ENCODE results near the gene CORO7. TPM values are rescaled to one million over a fixed set of nuclear protein-coding genes. Genes with fewer than 3 reads are reported as not detected.
A peak's percentile ranks its signal among the peaks of the same experiment; 100 is the strongest.

CORO7 gene
- total and polyA plus RNA-seq, 7 donors = 10.0 to 43.4 (median 17.1) TPM

DNA sequence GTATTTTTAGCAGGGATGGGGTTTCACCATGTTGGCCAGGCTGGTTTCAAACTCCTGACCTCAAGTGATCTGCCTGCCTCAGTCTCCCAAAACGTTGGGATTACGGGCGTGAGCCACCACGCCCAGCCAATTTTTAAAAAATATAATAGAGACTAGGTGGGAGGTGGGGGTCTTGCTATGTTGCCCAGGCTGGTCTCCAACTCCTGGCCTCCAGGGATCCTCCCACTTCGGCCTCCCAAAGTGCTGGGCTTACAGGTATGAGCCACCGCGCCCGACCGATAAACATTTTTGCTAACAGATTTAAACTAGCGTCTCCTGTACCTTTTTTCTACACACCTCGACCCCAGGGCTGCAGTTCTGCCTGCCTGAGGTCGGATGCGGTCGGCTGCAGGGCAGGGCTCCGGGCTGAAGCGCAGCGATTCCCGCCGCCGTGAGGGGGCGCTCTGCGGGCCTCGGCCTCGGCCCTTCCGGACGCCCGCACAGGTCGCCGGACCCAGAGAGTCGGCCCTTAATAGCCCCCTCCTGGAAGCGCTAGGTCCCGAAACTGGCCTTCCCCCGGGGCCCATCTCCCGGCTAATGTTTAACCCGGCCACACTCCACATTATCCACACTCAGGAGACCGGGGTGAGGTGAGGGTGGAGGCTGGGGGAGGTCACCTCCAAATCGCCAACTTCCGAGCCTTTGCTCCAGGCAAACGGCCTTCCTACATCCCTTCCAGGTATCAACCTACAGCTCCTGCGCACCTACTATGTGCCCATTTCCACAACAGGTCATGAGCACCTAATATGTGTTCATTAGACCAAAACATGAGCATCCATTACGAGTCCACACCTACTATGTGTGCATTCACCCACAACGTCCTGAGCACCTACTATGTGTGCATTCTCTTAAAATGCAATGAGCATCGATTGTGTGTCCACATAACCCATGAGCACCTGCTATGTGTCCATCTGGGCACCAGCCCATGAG is 102.5 kb downstream of the CORO7 start:
- no peaks in the 10 kb centered on the region for H3K9me3 ChIP-seq
- H3K27me3 ChIP-seq = no peaks in the 10 kb centered on the region
- intact Hi-C loops (cut with DNase I) = no loop called here
- WGBS, 2 donors = 7 to 13% methylated on average over 43 of the region's 43 CpGs
- H3K4me3 ChIP-seq = no peak overlapping the region
- H3K36me3 ChIP-seq = no peaks in the 10 kb centered on the region
- TF ChIP-seq, protein P1, sequence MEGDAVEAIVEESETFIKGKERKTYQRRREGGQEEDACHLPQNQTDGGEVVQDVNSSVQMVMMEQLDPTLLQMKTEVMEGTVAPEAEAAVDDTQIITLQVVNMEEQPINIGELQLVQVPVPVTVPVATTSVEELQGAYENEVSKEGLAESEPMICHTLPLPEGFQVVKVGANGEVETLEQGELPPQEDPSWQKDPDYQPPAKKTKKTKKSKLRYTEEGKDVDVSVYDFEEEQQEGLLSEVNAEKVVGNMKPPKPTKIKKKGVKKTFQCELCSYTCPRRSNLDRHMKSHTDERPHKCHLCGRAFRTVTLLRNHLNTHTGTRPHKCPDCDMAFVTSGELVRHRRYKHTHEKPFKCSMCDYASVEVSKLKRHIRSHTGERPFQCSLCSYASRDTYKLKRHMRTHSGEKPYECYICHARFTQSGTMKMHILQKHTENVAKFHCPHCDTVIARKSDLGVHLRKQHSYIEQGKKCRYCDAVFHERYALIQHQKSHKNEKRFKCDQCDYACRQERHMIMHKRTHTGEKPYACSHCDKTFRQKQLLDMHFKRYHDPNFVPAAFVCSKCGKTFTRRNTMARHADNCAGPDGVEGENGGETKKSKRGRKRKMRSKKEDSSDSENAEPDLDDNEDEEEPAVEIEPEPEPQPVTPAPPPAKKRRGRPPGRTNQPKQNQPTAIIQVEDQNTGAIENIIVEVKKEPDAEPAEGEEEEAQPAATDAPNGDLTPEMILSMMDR (IDR thresholded peaks at IDR 0.05) = peak in 3 of 4 experiments; percentile 29 to 56 (median 33)
- TF ChIP-seq POLR2A (IDR thresholded peaks at IDR 0.05) (no peak), POLR2AphosphoS5 (IDR thresholded peaks at IDR 0.05) (no peak), EP300 (IDR thresholded peaks at IDR 0.05) (no peak)
- DNase-seq = no peak
- peaks cover 0 to 55% (median 46%) of the 10 kb centered on the region in 4 donors for H3K4me1 ChIP-seq
- H3K27ac ChIP-seq = peak overlapping the region; percentile 90 to 98 (median 96)

- H3K4me1 ChIP-seq = peaks cover 0 to 39% (median 33%) of the 10 kb centered on the region in 4 donors
- H3K27me3 ChIP-seq = no peaks in the 10 kb centered on the region
- intact Hi-C loops (cut with DNase I) = loop anchor here (2.0 kb wide), 1 partner anchor 19 kb away; no protein-coding TSS in a partner anchor
- no peaks in the 10 kb centered on the region for H3K9me3 ChIP-seq
- peak in 2 of 4 donors; percentile 12 to 38 for TF ChIP-seq POLR2AphosphoS5 (IDR thresholded peaks at IDR 0.05)
- TF ChIP-seq, protein P1 (IDR thresholded peaks at IDR 0.05) = peak; percentile 47 to 62 (median 52)
- no peak for TF ChIP-seq EP300 (IDR thresholded peaks at IDR 0.05)
- WGBS, 2 donors = 19 to 37% methylated on average over 11 of the region's 11 CpGs
- peak; percentile 85 for DNase-seq
- no peak overlapping the region for H3K4me3 ChIP-seq
- H3K27ac ChIP-seq = peak overlapping the region; percentile 70 to 90 (median 78)
- no peaks in the 10 kb centered on the region for H3K36me3 ChIP-seq
Measured at GRCh38 chr16:4309833-4310266, 106.5 kb downstream of the CORO7 start.

DNA sequence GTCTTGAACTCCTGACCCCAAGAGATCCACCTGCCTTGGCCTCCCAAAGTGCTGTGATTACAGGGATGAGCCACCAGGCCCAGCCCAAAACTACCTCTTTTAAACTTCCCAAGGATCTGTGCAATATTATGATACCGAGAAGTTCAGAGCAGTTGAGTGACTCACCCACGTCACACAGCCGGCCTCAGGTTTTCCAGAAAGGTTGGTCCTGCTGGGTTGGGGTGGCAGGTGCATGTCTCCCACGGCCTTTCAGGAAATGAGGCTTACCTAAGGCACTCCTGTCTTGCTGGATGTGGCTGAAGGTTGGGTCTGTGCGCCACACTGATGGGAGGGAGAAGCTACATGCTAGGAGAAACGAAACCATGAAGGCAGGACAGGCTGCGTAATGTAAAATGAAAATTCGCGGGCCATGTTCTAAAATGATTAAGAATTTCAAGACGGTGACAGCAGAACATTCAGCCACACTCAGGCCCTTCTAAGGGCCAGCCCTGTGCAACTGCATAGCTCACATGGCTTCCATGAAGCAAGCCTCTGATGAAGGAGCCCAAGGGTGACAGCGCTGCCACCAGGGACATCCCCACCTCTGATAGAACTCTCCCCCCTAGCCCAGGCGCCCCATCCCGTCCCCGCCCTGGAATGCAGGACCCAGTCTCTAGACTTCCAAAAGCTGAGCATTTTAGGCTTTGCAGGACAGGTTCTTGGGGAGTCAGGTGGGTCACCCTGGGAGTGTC is 107.1 kb downstream of the CORO7 start:
- Histone ChIP-seq H3K27ac (peak overlapping the region; percentile 70 to 90 (median 78)), H3K36me3 (no peaks in the 10 kb centered on the region), H3K27me3 (no peaks in the 10 kb centered on the region), H3K4me3 (no peak overlapping the region), H3K4me1 (peaks cover 0 to 33% (median 31%) of the 10 kb centered on the region in 4 donors), H3K9me3 (no peaks in the 10 kb centered on the region)
- 82 to 87% methylated on average over 14 of the region's 14 CpGs for WGBS, 2 donors
- intact Hi-C loops (cut with DNase I) = loop anchor here (2.0 kb wide), 1 partner anchor 20 kb away; no protein-coding TSS in a partner anchor
- no peak for DNase-seq
- TF ChIP-seq POLR2AphosphoS5 (IDR thresholded peaks at IDR 0.05) (no peak), EP300 (IDR thresholded peaks at IDR 0.05) (no peak), POLR2A (IDR thresholded peaks at IDR 0.05) (no peak)
- TF ChIP-seq, protein P1 (IDR thresholded peaks at IDR 0.05) = no peak

- intact Hi-C loops (cut with DNase I) = loop anchor here (2.0 kb wide), 1 partner anchor 21 kb away; no protein-coding TSS in a partner anchor
- Histone ChIP-seq H3K4me3 (peak overlapping the region; percentile 23 to 56 (median 48)), H3K27ac (peak overlapping the region; percentile 82 to 90 (median 86)), H3K36me3 (no peaks in the 10 kb centered on the region), H3K4me1 (peaks cover 0 to 23% (median 23%) of the 10 kb centered on the region in 4 donors), H3K9me3 (no peaks in the 10 kb centered on the region), H3K27me3 (no peaks in the 10 kb centered on the region)
- TF ChIP-seq POLR2A (IDR thresholded peaks at IDR 0.05) (no peak), EP300 (IDR thresholded peaks at IDR 0.05) (peak in 2 of 4 donors; percentile 45 to 47), POLR2AphosphoS5 (IDR thresholded peaks at IDR 0.05) (peak; percentile 23 to 78 (median 62))
- DNase-seq = peak; percentile 97
- WGBS, 2 donors = 5 to 9% methylated on average over 68 of the region's 68 CpGs
Measured at GRCh38 chr16:4307215-4308037, 109.0 kb downstream of the CORO7 start.
